Measurements from ENCODE around the gene CEP128. TPM values are rescaled to one million over a fixed set of nuclear protein-coding genes. Genes with fewer than 3 reads are reported as not detected.

The CEP128 gene
- total and polyA plus RNA-seq, 2 experiments from 2014 or later: 2.4 to 5.2 TPM

DNA sequence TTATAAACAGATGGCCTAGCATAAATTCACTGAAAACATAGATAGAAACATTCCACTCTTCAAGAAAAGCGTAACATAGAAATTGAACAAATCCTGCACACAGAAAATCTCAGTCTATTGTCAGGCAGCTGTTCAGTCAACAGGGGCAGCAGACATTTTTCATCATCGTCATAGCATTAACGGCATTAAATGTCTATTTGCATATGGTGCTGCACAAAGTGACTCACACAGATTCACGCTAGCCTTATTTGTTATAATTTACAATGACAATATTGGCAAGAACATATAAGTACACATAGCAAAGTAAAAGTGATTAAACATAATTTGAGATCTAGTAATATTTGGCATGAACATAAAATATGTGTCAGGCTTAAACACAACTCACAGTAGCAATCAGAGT is 95.7 kb downstream of the CEP128 start:
- Histone ChIP-seq H2AFZ (no peak overlapping the region), H3K4me2 (ENCODE audit: unreplicated experiment) (no peak overlapping the region), H4K20me1 (ENCODE audit: insufficient read depth) (no peaks in the 10 kb centered on the region), H3K27ac (no peak overlapping the region), H3K36me3 (ENCODE audit: low read depth) (no peaks in the 10 kb centered on the region), H3K9ac (no peak overlapping the region), H3K9me3 (ENCODE audit: low read depth) (no peaks in the 10 kb centered on the region), H3K9me2 (ENCODE audit: insufficient read depth) (no peaks in the 10 kb centered on the region), H3K27me3 (replicated peaks; ENCODE audit: insufficient read depth) (no peaks in the 10 kb centered on the region), H3K4me3 (no peak overlapping the region), H3K79me2 (ENCODE audit: insufficient read depth) (no peaks in the 10 kb centered on the region), H3F3A (ENCODE audit: insufficient read depth) (no peaks in the 10 kb centered on the region), H3K4me1 (ENCODE audit: insufficient read depth) (peaks cover 10% of the 10 kb centered on the region; the same call in 1 of the 2 replicates)
- WGBS, 2 experiments (ENCODE audit: low coverage in 1 of 2, low lambda C conversion rate in 2 of 2, missing lambda C conversion rate in 2 of 2): 97 to 100% methylated on average over 4 of the region's 4 CpGs
- TF ChIP-seq EZH2phosphoT487 (IDR thresholded peaks at IDR 0.05; ENCODE audit: insufficient read depth, low read depth) (no peak), EZH2 (IDR thresholded peaks at IDR 0.05; ENCODE audit: insufficient read depth, poor library complexity, severe bottlenecking) (no peak)
- no peak for DNase-seq
- in situ Hi-C loops (cut with MboI): loop anchor here (10.0 to 25.0 kb wide), 2 partner anchors 641 to 784 kb away; no protein-coding TSS in a partner anchor

DNA sequence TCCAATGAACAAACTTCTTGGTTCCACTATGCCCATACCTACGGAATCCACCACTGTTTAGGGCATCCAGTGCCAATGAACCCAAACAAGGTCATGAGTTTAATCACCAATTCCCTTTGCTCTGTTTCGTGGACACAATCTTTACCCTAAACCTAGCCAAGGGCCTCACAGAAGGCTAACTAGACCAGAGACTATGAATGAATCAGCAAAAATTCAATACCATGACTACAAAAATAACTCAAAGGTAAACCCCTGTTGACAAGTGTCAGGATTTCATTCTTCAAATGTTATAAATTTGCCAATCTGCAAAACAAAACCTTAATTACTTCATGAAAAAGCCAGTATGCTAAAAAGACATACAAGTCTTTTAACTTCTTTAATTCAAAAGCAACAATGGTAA is 96.7 kb downstream of the CEP128 start:
- Histone ChIP-seq H3K4me3 (no peak overlapping the region), H3K79me2 (ENCODE audit: insufficient read depth) (no peaks in the 10 kb centered on the region), H3K27me3 (replicated peaks; ENCODE audit: insufficient read depth) (no peaks in the 10 kb centered on the region), H3K27ac (no peak overlapping the region), H2AFZ (peak overlapping the region; percentile 28; the same call in 1 of the 2 replicates), H3K9me2 (ENCODE audit: insufficient read depth) (no peaks in the 10 kb centered on the region), H3K4me1 (ENCODE audit: insufficient read depth) (peaks cover 10% of the 10 kb centered on the region; the same call in 1 of the 2 replicates), H3K36me3 (ENCODE audit: low read depth) (no peaks in the 10 kb centered on the region), H4K20me1 (ENCODE audit: insufficient read depth) (no peaks in the 10 kb centered on the region), H3K9me3 (ENCODE audit: low read depth) (no peaks in the 10 kb centered on the region), H3K4me2 (ENCODE audit: unreplicated experiment) (no peak overlapping the region), H3K9ac (no peak overlapping the region), H3F3A (ENCODE audit: insufficient read depth) (no peaks in the 10 kb centered on the region)
- no peak for DNase-seq
- 95 to 96% methylated on average over 2 of the region's 2 CpGs for WGBS, 2 experiments (ENCODE audit: low coverage in 1 of 2, low lambda C conversion rate in 2 of 2, missing lambda C conversion rate in 2 of 2)
- in situ Hi-C loops (cut with MboI): loop anchor here (10.0 to 25.0 kb wide), 2 partner anchors 640 to 783 kb away; no protein-coding TSS in a partner anchor
- no peak for TF ChIP-seq EZH2phosphoT487 (IDR thresholded peaks at IDR 0.05; ENCODE audit: insufficient read depth, low read depth)
- TF ChIP-seq EZH2 (IDR thresholded peaks at IDR 0.05; ENCODE audit: insufficient read depth, poor library complexity, severe bottlenecking): no peak

DNA sequence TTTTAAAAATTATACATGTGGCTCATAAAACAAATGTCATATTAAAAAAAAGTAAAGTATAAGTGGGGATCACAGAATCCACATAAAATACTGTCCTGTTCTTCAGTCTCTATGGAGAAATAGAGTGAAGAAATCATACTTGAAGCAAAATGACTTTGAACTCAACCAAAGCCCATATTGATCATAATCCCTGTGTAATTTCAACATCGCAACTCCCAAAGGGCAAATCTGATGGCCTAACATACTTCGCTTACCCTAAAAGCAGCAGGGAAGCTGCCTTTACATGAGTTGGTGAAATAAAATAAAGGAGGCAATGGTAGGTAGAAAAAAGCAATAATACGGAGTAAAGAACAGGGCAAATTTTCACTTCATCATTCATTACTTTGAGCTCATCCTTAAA is 101.8 kb downstream of the CEP128 start:
- H3K4me2 ChIP-seq (ENCODE audit: unreplicated experiment): no peak overlapping the region
- H3K36me3 ChIP-seq (ENCODE audit: low read depth): no peaks in the 10 kb centered on the region
- no peak overlapping the region for H2AFZ ChIP-seq
- H3K27ac ChIP-seq: no peak overlapping the region
- TF ChIP-seq EZH2phosphoT487 (IDR thresholded peaks at IDR 0.05; ENCODE audit: insufficient read depth, low read depth): no peak
- TF ChIP-seq EZH2 (IDR thresholded peaks at IDR 0.05; ENCODE audit: insufficient read depth, poor library complexity, severe bottlenecking): no peak
- in situ Hi-C loops (cut with MboI): loop anchor here (10.0 to 25.0 kb wide), 2 partner anchors 635 to 777 kb away; no protein-coding TSS in a partner anchor
- H3K4me3 ChIP-seq: no peak overlapping the region
- H3K9me3 ChIP-seq (ENCODE audit: low read depth): no peaks in the 10 kb centered on the region
- peaks cover 2% of the 10 kb centered on the region; the same call in 1 of the 2 replicates for H3K4me1 ChIP-seq (ENCODE audit: insufficient read depth)
- no peaks in the 10 kb centered on the region for H3K27me3 ChIP-seq (replicated peaks; ENCODE audit: insufficient read depth)
- WGBS, 2 experiments (ENCODE audit: low coverage in 1 of 2, low lambda C conversion rate in 2 of 2, missing lambda C conversion rate in 2 of 2): 98 to 100% methylated on average over 3 of the region's 3 CpGs
- no peaks in the 10 kb centered on the region for H3K9me2 ChIP-seq (ENCODE audit: insufficient read depth)
- no peaks in the 10 kb centered on the region for H4K20me1 ChIP-seq (ENCODE audit: insufficient read depth)
- DNase-seq: no peak
- no peaks in the 10 kb centered on the region for H3K79me2 ChIP-seq (ENCODE audit: insufficient read depth)
- no peaks in the 10 kb centered on the region for H3F3A ChIP-seq (ENCODE audit: insufficient read depth)
- H3K9ac ChIP-seq: no peak overlapping the region

DNA sequence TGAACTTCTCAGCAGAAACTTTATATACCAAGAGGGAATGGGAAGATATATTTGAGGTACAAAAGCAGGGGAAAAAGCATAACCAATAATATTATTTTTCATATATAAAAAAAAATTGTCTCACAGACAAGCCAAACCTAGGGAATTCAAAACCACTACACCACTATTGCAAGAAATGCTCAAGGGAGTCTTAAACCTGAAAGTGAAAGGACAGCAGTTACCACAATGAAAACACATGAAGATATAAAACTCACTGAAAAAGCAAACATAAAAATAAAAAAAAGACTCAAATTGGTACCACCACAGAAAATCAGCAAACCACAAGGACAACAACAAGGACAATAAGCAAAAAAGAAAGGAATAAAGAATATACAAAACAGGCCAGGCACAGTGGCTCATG is 131.9 kb downstream of the CEP128 start:
- Histone ChIP-seq H3K9me2 (ENCODE audit: insufficient read depth) (no peaks in the 10 kb centered on the region), H2AFZ (no peak overlapping the region), H3K4me1 (ENCODE audit: insufficient read depth) (peaks cover 10% of the 10 kb centered on the region; the same call in 1 of the 2 replicates), H3K79me2 (ENCODE audit: insufficient read depth) (no peaks in the 10 kb centered on the region), H3K27ac (no peak overlapping the region), H3F3A (ENCODE audit: insufficient read depth) (0 out of 2 replicates have a peak, but pooled peaks cover 10% of the 10 kb centered on the region), H3K27me3 (replicated peaks; ENCODE audit: insufficient read depth) (no peaks in the 10 kb centered on the region), H3K4me3 (no peak overlapping the region), H3K9ac (no peak overlapping the region), H3K36me3 (ENCODE audit: low read depth) (no peaks in the 10 kb centered on the region), H3K4me2 (ENCODE audit: unreplicated experiment) (no peak overlapping the region), H4K20me1 (ENCODE audit: insufficient read depth) (no peaks in the 10 kb centered on the region), H3K9me3 (ENCODE audit: low read depth) (no peaks in the 10 kb centered on the region)
- in situ Hi-C loops (cut with MboI): no loop called here
- no peak for DNase-seq
- TF ChIP-seq EZH2phosphoT487 (IDR thresholded peaks at IDR 0.05; ENCODE audit: insufficient read depth, low read depth) (no peak), EZH2 (IDR thresholded peaks at IDR 0.05; ENCODE audit: insufficient read depth, poor library complexity, severe bottlenecking) (no peak)
